Testis (tissue), 2 donors: ENCODE data around the gene ANAPC5.
"Not testable (repeated sequence)": the region's sequence is repeated elsewhere in the genome, so short reads cannot be mapped to it uniquely, and the experiment has no call there.

Experiments
- CTCF ChIP-seq, 3 experiments: fragments of 450-650 bp in 2 of 3; fragments of 200-600 bp in 1 of 3; sonication (generic) in 1 of 3; IDR thresholded peaks; one replicate each; pipeline ENCODE4 v1.5.1; 2016 to 2019; ENCODE audit warnings: antibody characterized with exemption in 3 of 3, mild to moderate bottlenecking in 2 of 3, moderate library complexity in 1 of 3
- POLR2A ChIP-seq: fragments of 450-650 bp; IDR thresholded peaks from one replicate; pipeline ENCODE4 v1.6.1; 2017; ENCODE audit warnings: antibody characterized with exemption, mild to moderate bottlenecking, moderate library complexity

DNA sequence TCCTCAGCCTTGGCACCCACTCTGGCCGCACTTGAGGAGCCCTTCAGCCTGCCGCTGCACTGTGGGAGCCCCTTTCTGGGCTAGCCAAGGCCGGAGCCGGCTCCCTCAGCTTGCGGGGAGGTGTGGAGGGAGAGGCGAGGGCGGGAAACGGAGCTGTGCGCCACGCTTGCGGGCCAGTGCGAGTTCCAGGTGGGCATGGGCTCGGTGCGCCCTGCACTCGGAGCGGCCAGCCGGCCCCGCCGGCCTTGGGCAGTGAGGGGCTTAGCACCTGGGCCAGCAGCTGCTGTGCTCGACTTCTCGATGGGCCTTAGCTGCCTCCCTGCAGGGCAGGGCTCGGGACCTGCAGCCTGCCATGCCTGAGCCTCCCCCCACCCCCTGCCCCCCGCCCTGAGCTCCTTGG lies 22.1 kb upstream of the ANAPC5 start:
- not testable (repeated sequence) for TF ChIP-seq POLR2A; CTCF (IDR thresholded peaks at IDR 0.05)
